ENCODE data around the gene PTPRM.

DNA sequence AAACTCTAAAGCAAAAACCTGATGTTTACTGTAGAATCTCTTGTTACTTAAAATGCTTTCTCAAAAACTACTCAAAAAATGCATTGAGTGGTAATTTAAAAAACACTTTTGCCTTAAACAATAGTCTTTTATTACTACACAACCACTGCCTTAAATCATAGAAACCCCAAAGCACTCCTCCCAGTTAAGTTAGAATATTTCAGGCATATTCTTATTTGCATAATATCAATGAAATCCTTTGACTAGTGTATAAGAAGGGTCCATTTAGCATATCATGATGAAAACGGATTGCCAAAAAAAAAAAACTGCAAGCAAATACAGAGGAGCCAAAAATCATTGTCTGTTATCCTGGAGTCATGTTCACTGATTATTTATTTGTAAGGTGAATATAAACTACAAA is 119.2 kb downstream of the PTPRM start:
- TF ChIP-seq, protein P1, sequence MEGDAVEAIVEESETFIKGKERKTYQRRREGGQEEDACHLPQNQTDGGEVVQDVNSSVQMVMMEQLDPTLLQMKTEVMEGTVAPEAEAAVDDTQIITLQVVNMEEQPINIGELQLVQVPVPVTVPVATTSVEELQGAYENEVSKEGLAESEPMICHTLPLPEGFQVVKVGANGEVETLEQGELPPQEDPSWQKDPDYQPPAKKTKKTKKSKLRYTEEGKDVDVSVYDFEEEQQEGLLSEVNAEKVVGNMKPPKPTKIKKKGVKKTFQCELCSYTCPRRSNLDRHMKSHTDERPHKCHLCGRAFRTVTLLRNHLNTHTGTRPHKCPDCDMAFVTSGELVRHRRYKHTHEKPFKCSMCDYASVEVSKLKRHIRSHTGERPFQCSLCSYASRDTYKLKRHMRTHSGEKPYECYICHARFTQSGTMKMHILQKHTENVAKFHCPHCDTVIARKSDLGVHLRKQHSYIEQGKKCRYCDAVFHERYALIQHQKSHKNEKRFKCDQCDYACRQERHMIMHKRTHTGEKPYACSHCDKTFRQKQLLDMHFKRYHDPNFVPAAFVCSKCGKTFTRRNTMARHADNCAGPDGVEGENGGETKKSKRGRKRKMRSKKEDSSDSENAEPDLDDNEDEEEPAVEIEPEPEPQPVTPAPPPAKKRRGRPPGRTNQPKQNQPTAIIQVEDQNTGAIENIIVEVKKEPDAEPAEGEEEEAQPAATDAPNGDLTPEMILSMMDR (optimal IDR thresholded peaks at IDR 0.05 in 1 of 3, IDR thresholded peaks at IDR 0.05 in 1 of 3, conservative IDR thresholded peaks at IDR 0.05 in 1 of 3; ENCODE audit: extremely low read depth in 1 of 3, insufficient read depth in 2 of 3, low read length in 3 of 3): no peak
- TF ChIP-seq EZH2 (IDR thresholded peaks at IDR 0.05; ENCODE audit: low read length): no peak
